OCI-LY3 (cell line): ENCODE measurements around the gene PIK3C2B.
A peak's percentile ranks its signal among the peaks of the same experiment; 100 is the strongest.
"Not testable (repeated sequence)": the region's sequence is repeated elsewhere in the genome, so short reads cannot be mapped to it uniquely, and the experiment has no call there.

Experiments used
- H2AFZ ChIP-seq: fragments of 200-600, 300-600 bp; shearing (Covaris generic); 2 replicates; pipeline ENCODE4 v1.6.0; 2014; ENCODE audit warnings: antibody characterized with exemption, low read depth, low read length
- H3K27ac ChIP-seq: fragments of 200-600, 300-600 bp; sonication (generic); 2 replicates; pipeline ENCODE4 v1.5.1; 2014; ENCODE audit warnings: mild to moderate bottlenecking, low read length, moderate library complexity, mixed read lengths
- H3K27me3 ChIP-seq: fragments of 200-600, 300-600 bp; sonication (generic); 2 replicates; pipeline ENCODE4 v1.6.1; 2014; ENCODE audit warnings: low read depth, low read length, mixed read lengths
- H3K36me3 ChIP-seq: fragments of 200-600, 300-600 bp; sonication (generic); replicated peaks from 2 replicates; pipeline ENCODE3; 2014; ENCODE audit warnings: low read depth, low read length, mixed read lengths
- H3K4me1 ChIP-seq: fragments of 300-600, 200-600 bp; sonication (generic); 2 replicates; pipeline ENCODE4 v1.6.1; 2014; ENCODE audit warnings: low read length, mixed read lengths
- H3K4me2 ChIP-seq: fragments of 200-600, 300-600 bp; sonication (generic); 2 replicates; pipeline ENCODE4 v1.6.1; 2014; ENCODE audit warnings: low read length, mixed read lengths
- H3K4me3 ChIP-seq: fragments of 300-600, 200-600 bp; sonication (generic); 2 replicates; pipeline ENCODE4 v1.5.1; 2014; ENCODE audit warnings: antibody characterized with exemption, mild to moderate bottlenecking, low read length, moderate library complexity
- H3K79me2 ChIP-seq: fragments of 300-600, 200-600 bp; shearing (Covaris generic); 2 replicates; pipeline ENCODE4 v1.6.1; 2014; ENCODE audit warnings: mild to moderate bottlenecking, low read length, mixed read lengths
- H3K9ac ChIP-seq: fragments of 300-600, 200-600 bp; shearing (Covaris generic); 2 replicates; pipeline ENCODE4 v1.6.0; 2014; ENCODE audit warnings: mild to moderate bottlenecking, low read length, moderate library complexity
- H3K9me3 ChIP-seq: fragments of 200-600, 300-600 bp; shearing (Covaris generic); 2 replicates; pipeline ENCODE4 v1.6.1; 2014; ENCODE audit warnings: low read length, mixed read lengths; ENCODE audit not compliant: insufficient read depth
- H4K20me1 ChIP-seq: fragments of 200-600, 300-600 bp; sonication (generic); 2 replicates; pipeline ENCODE4 v1.6.1; 2016; ENCODE audit warnings: low read length, mixed read lengths; ENCODE audit not compliant: insufficient read depth
- EZH2phosphoT487 ChIP-seq: fragments of 200-600 bp; shearing (Covaris generic); IDR thresholded peaks from 2 replicates; pipeline ENCODE4 v1.6.1; 2018; ENCODE audit warnings: antibody characterized with exemption, mixed run types, low read depth
- TF ChIP-seq, protein P1 (sequence below): fragments of 200-600, 300-600 bp; sonication (generic); IDR thresholded peaks from 2 replicates; pipeline ENCODE4 v1.5.1; 2014; ENCODE audit warnings: antibody characterized with exemption, low read length, low read depth

Gene PIK3C2B

DNA sequence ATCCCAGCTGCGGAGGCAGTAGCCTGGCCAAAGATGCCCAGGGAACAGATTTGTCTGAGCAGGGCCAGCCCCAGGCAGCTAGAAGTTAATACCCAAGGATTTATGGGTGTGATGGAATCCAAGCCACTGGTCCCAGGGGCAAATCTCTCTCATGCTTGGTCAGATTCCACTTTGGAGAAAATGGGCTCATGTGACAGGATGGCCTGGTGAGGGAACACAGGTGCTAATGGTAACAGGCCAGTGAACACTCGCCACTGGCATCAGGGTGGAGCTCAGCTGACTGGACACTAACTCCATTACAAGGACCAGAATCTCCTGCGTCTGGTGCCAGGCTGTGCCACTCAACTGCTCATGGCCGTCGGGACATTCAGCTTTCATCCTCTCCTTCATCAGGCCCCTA, 33.6 kb upstream of the PIK3C2B start:
- Histone ChIP-seq H3K9ac (no peak overlapping the region), H3K36me3 (peaks cover 73% of the 10 kb centered on the region), H3K4me2 (no peak overlapping the region), H2AFZ (no peak overlapping the region), H3K9me3 (peaks cover 8% of the 10 kb centered on the region; the same call in 1 of the 2 replicates), H3K4me3 (no peak overlapping the region), H3K27me3 (no peaks in the 10 kb centered on the region), H3K27ac (no peak overlapping the region), H3K79me2 (peaks cover 64% of the 10 kb centered on the region), H4K20me1 (peaks cover 24% of the 10 kb centered on the region), H3K4me1 (peaks cover 65% of the 10 kb centered on the region)
- TF ChIP-seq EZH2phosphoT487, result no peak
- TF ChIP-seq, protein P1, sequence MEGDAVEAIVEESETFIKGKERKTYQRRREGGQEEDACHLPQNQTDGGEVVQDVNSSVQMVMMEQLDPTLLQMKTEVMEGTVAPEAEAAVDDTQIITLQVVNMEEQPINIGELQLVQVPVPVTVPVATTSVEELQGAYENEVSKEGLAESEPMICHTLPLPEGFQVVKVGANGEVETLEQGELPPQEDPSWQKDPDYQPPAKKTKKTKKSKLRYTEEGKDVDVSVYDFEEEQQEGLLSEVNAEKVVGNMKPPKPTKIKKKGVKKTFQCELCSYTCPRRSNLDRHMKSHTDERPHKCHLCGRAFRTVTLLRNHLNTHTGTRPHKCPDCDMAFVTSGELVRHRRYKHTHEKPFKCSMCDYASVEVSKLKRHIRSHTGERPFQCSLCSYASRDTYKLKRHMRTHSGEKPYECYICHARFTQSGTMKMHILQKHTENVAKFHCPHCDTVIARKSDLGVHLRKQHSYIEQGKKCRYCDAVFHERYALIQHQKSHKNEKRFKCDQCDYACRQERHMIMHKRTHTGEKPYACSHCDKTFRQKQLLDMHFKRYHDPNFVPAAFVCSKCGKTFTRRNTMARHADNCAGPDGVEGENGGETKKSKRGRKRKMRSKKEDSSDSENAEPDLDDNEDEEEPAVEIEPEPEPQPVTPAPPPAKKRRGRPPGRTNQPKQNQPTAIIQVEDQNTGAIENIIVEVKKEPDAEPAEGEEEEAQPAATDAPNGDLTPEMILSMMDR, result no peak

DNA sequence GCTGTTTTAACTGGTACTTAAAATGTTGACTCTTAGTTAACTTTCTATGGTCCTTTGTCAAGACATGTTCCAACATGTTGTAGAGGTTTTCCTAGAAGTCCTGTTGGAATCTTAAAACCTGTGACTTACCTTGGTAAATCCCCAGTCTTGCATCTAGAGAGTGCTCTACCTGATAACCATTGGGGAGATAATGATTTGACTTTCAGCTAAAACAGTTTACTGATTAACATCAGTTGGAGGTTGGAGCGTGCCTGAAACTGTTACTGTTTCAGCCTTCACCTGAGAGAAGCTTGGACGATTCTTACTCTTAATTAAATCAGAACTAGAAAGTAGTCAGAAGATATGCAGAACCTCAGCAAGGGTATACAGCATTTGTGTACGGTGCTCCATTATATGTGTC, 30.4 kb upstream of the PIK3C2B start:
- Histone ChIP-seq H3K79me2 (peaks cover 79% of the 10 kb centered on the region), H3K4me3 (peak overlapping the region; percentile 16), H3K4me1 (peaks cover 55% of the 10 kb centered on the region), H3K9ac (0 out of 2 replicates have a peak overlapping the region, but pooled peaks have one; percentile 13), H2AFZ (no peak overlapping the region), H3K4me2 (peak overlapping the region; percentile 52), H3K9me3 (peaks cover 18% of the 10 kb centered on the region; the same call in 1 of the 2 replicates), H3K27ac (peak overlapping the region; percentile 80), H3K27me3 (no peaks in the 10 kb centered on the region), H3K36me3 (peaks cover 77% of the 10 kb centered on the region), H4K20me1 (peaks cover 25% of the 10 kb centered on the region)
- TF ChIP-seq, protein P1, result no peak
- TF ChIP-seq EZH2phosphoT487, result no peak

DNA sequence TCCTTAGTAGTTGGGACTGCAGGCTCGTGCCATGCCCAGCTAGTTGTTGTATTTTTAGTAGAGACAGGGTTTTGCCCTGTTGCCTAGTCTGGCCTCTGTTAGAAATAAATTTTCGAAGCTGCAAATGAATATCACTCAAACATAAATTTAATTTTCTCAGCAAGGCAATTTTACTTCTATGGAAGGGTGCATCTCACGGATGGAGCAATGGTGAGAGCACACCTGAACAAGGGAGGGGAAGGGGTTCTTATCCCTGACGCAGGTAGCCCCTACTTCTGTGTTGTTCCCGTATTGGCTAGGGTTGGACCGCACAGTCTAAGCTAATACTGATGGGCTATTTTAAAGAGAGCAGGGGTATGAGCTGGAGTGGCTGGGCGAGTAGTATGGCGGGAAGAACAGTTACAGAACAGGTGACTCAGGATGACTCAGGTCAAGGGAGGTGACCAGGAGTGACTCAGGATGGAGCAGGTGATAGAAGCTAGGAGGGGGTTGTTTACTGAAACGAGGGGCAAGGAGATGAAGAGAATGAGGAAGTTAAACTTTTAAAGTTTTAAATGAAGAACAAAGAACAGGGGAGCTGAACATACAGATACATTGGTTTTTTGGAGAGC, 29.1 kb upstream of the PIK3C2B start:
- Histone ChIP-seq H2AFZ (no peak overlapping the region), H3K9me3 (peaks cover 18% of the 10 kb centered on the region; the same call in 1 of the 2 replicates), H3K79me2 (peaks cover 79% of the 10 kb centered on the region), H3K4me2 (no peak overlapping the region), H4K20me1 (peaks cover 25% of the 10 kb centered on the region), H3K9ac (no peak overlapping the region), H3K4me1 (peaks cover 48% of the 10 kb centered on the region), H3K27ac (peak overlapping the region; percentile 80), H3K27me3 (no peaks in the 10 kb centered on the region), H3K4me3 (no peak overlapping the region), H3K36me3 (peaks cover 78% of the 10 kb centered on the region)
- TF ChIP-seq, protein P1, result no peak
- TF ChIP-seq EZH2phosphoT487, result no peak

DNA sequence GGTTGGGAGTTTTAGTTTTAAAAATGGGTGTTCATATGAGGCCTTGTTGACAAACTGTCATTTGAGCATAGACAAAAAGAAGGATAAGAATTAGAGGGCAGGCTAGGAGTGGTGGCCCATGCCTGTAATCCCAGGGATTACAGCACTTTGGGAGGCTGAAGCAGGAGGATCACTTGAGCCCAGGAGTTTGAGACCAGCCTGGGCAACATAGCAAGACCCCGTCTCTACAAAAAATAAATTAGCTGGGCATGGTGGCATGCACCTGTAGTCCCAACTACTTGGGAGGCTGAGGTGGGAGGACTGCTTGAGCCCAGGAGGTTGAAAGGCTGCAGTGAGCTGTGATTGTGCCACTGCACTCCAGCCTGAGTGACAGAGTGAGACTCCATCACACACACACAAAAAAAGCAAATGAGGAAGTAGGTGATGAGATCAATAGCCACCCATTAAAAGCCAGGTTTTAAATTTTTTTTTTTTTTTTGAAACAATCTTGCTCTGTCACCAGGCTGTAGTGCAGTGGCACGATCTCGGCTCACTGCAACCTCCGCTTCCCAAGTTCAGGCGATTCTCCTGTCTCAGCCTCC, 27.4 kb upstream of the PIK3C2B start:
- not testable (repeated sequence) for H3K9ac ChIP-seq, H3K27me3 ChIP-seq, H3K4me2 ChIP-seq, H3K27ac ChIP-seq, H3K4me3 ChIP-seq, H2AFZ ChIP-seq
- H4K20me1 ChIP-seq, result peaks cover 31% of the 10 kb centered on the region; the same call in 1 of the 2 replicates
- peaks cover 63% of the 10 kb centered on the region for H3K4me1 ChIP-seq
- peaks cover 86% of the 10 kb centered on the region for H3K36me3 ChIP-seq
- H3K79me2 ChIP-seq, result peaks cover 88% of the 10 kb centered on the region
- peaks cover 18% of the 10 kb centered on the region; the same call in 1 of the 2 replicates for H3K9me3 ChIP-seq
